Neuronal stem cell (in vitro differentiated cells): ENCODE data around the gene ZMYND11.

Experiments used
- DNase-seq: peaks from one replicate; pipeline ENCODE4 v3.0.0-alpha.2; 2013; ENCODE audit warnings: low spot score
- H2AFZ ChIP-seq: one replicate; pipeline ENCODE4 v1.6.1; 2013; ENCODE audit warnings: mild to moderate bottlenecking, low read length, inconsistent platforms
- H2AK5ac ChIP-seq: 2 replicates; pipeline ENCODE4 v1.6.1; 2013; ENCODE audit warnings: low read depth, mild to moderate bottlenecking, inconsistent platforms, low read length, moderate library complexity, mixed read lengths
- H2BK120ac ChIP-seq: 2 replicates; pipeline ENCODE4 v1.6.1; 2013; ENCODE audit warnings: low read depth, mild to moderate bottlenecking, inconsistent platforms, low read length, moderate library complexity, mixed read lengths
- H2BK12ac ChIP-seq: one replicate; pipeline ENCODE4 v1.6.1; 2013; ENCODE audit warnings: low read length, inconsistent platforms
- H2BK15ac ChIP-seq: 2 replicates; pipeline ENCODE4 v1.6.1; 2013; ENCODE audit warnings: mild to moderate bottlenecking, low read length, inconsistent platforms, mixed read lengths
- H2BK5ac ChIP-seq: one replicate; pipeline ENCODE4 v1.6.1; 2013; ENCODE audit warnings: inconsistent platforms, mild to moderate bottlenecking, low read length, moderate library complexity
- H3K14ac ChIP-seq: one replicate; pipeline ENCODE4 v1.6.1; 2013; ENCODE audit warnings: low read length, inconsistent platforms
- H3K18ac ChIP-seq: 2 replicates; pipeline ENCODE4 v1.6.1; 2013; ENCODE audit warnings: low read length, inconsistent platforms
- H3K23ac ChIP-seq: 2 replicates; pipeline ENCODE4 v1.6.1; 2013; ENCODE audit warnings: low read depth, mild to moderate bottlenecking, mixed read lengths, low read length, inconsistent platforms; ENCODE audit not compliant: poor library complexity
- H3K27ac ChIP-seq: replicated peaks from 3 replicates; pipeline ENCODE4 v1.5.1; 2013; ENCODE audit warnings: low read length, inconsistent platforms
- H3K27me3 ChIP-seq, 3 experiments: 2 replicates each; pipeline ENCODE4 v1.6.1; 2013; ENCODE audit warnings: low read length in 3 of 3, mild to moderate bottlenecking in 2 of 3, inconsistent platforms in 1 of 3, low read depth in 1 of 3, mixed read lengths in 1 of 3, moderate library complexity in 1 of 3; ENCODE audit not compliant: control insufficient read depth in 3 of 3, insufficient read depth in 3 of 3
- H3K36me3 ChIP-seq, 2 donors: replicated peaks in 1 of 2; 2 replicates each; pipeline ENCODE4 v1.6.1; 2013; ENCODE audit warnings: low read length in 2 of 2; ENCODE audit not compliant: control insufficient read depth in 2 of 2, insufficient read depth in 2 of 2
- H3K4ac ChIP-seq: 2 replicates; pipeline ENCODE4 v1.6.1; 2013; ENCODE audit warnings: inconsistent platforms, mild to moderate bottlenecking, low read length, moderate library complexity
- H3K4me1 ChIP-seq, 2 donors: 1 replicate in 1 of 2; 2 replicates in 1 of 2; pipeline ENCODE4 v1.6.1; 2013; ENCODE audit warnings: low read length in 2 of 2, low read depth in 1 of 2; ENCODE audit not compliant: control insufficient read depth in 2 of 2, insufficient read depth in 1 of 2
- H3K4me2 ChIP-seq: one replicate; pipeline ENCODE4 v1.6.1; 2013; ENCODE audit warnings: mild to moderate bottlenecking, low read length, inconsistent platforms; ENCODE audit not compliant: insufficient read depth, poor library complexity, severe bottlenecking
- H3K4me3 ChIP-seq, 2 donors: 2 replicates each; pipeline ENCODE4 v1.5.1; 2013; ENCODE audit warnings: low read length in 2 of 2, mild to moderate bottlenecking in 2 of 2, inconsistent platforms in 1 of 2, moderate library complexity in 1 of 2
- H3K79me1 ChIP-seq: one replicate; pipeline ENCODE4 v1.6.1; 2013; ENCODE audit warnings: low read depth, mild to moderate bottlenecking, inconsistent platforms, low read length, moderate library complexity
- H3K9ac ChIP-seq: one replicate; pipeline ENCODE4 v1.6.1; 2013; ENCODE audit warnings: mild to moderate bottlenecking, low read depth, low read length, inconsistent platforms; ENCODE audit not compliant: poor library complexity
- H3K9me3 ChIP-seq, 2 donors: replicated peaks in 1 of 2; 2 replicates each; pipeline versions ENCODE3 to v1.6.1; 2013; ENCODE audit warnings: low read length in 2 of 2, mild to moderate bottlenecking in 2 of 2, inconsistent platforms in 1 of 2, low read depth in 1 of 2, mixed read lengths in 1 of 2, moderate library complexity in 1 of 2; ENCODE audit not compliant: control insufficient read depth in 2 of 2, insufficient read depth in 1 of 2
- H4K8ac ChIP-seq: one replicate; pipeline ENCODE4 v1.6.1; 2013; ENCODE audit warnings: low read depth, mild to moderate bottlenecking, inconsistent platforms, low read length, moderate library complexity
- H4K91ac ChIP-seq: one replicate; pipeline ENCODE4 v1.6.1; 2013; ENCODE audit warnings: low read length, low read depth, mild to moderate bottlenecking, inconsistent platforms; ENCODE audit not compliant: poor library complexity
- WGBS, 2 donors: extraction: QIAGEN DNeasy Blood & Tissue Kit; methylation state at CpG; one replicate each; pipeline ENCODE4 v1.1.7; 2013; ENCODE audit warnings: missing lambda C conversion rate in 2 of 2, mixed read lengths in 1 of 2; ENCODE audit not compliant: insufficient read length in 2 of 2, insufficient replicate concordance in 1 of 2; ENCODE audit errors: extremely low coverage in 2 of 2; 5-methylcytosine and 5-hydroxymethylcytosine counted together

The ZMYND11 gene

DNA sequence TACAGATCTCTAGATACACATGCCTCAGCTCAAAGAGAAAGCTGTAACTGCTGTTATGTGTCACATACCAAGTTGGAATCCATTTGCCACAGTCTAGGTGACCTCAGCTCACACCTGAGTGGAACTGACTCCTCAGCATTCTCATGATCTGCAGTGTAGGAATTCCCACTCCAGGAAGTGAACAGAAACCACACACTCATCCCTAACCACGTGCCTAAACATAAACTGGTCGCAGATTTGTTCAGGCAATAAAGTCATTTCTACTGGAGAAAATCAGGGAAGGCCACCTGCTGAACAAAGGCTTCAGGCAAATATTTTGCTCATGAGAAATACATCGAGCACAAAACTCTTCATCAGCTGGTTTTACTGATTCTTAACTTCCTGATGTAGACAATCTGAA is 23.0 kb upstream of the ZMYND11 start:
- Histone ChIP-seq H2AFZ (no peak overlapping the region), H3K23ac (no peak overlapping the region), H4K8ac (no peak overlapping the region), H3K4me3 (no peak overlapping the region), H3K27ac (no peak overlapping the region), H3K27me3 (no peaks in the 10 kb centered on the region), H2AK5ac (no peak overlapping the region), H3K4ac (no peak overlapping the region), H3K4me1 (no peaks in the 10 kb centered on the region), H2BK120ac (no peak overlapping the region), H2BK5ac (no peak overlapping the region), H3K14ac (no peak overlapping the region), H2BK15ac (no peak overlapping the region), H3K4me2 (no peak overlapping the region), H3K36me3 (no peaks in the 10 kb centered on the region), H4K91ac (no peak overlapping the region), H3K18ac (no peak overlapping the region), H3K79me1 (no peaks in the 10 kb centered on the region), H3K9me3 (no peaks in the 10 kb centered on the region), H2BK12ac (no peak overlapping the region), H3K9ac (no peak overlapping the region)
- no peak for DNase-seq
- WGBS, 2 donors, result no CpG with 5 or more reads among the region's 3 CpGs

GRCh38 chr10:124874-125273 is 10.4 kb upstream of the ZMYND11 start:
- Histone ChIP-seq H3K79me1 (no peaks in the 10 kb centered on the region), H3K4me1 (no peaks in the 10 kb centered on the region), H3K14ac (no peak overlapping the region), H4K91ac (no peak overlapping the region), H2BK15ac (no peak overlapping the region), H3K23ac (no peak overlapping the region), H3K4ac (no peak overlapping the region), H3K9me3 (peaks cover 2% of the 10 kb centered on the region in 2 donors), H2AFZ (no peak overlapping the region), H2AK5ac (no peak overlapping the region), H4K8ac (no peak overlapping the region), H3K9ac (no peak overlapping the region), H3K27me3 (no peaks in the 10 kb centered on the region), H3K27ac (no peak overlapping the region), H3K4me2 (no peak overlapping the region), H2BK120ac (no peak overlapping the region), H2BK5ac (no peak overlapping the region), H2BK12ac (no peak overlapping the region), H3K4me3 (no peak overlapping the region), H3K18ac (no peak overlapping the region), H3K36me3 (no peaks in the 10 kb centered on the region)
- DNase-seq, result no peak
- no CpG with 5 or more reads among the region's 1 CpG for WGBS, 2 donors

DNA sequence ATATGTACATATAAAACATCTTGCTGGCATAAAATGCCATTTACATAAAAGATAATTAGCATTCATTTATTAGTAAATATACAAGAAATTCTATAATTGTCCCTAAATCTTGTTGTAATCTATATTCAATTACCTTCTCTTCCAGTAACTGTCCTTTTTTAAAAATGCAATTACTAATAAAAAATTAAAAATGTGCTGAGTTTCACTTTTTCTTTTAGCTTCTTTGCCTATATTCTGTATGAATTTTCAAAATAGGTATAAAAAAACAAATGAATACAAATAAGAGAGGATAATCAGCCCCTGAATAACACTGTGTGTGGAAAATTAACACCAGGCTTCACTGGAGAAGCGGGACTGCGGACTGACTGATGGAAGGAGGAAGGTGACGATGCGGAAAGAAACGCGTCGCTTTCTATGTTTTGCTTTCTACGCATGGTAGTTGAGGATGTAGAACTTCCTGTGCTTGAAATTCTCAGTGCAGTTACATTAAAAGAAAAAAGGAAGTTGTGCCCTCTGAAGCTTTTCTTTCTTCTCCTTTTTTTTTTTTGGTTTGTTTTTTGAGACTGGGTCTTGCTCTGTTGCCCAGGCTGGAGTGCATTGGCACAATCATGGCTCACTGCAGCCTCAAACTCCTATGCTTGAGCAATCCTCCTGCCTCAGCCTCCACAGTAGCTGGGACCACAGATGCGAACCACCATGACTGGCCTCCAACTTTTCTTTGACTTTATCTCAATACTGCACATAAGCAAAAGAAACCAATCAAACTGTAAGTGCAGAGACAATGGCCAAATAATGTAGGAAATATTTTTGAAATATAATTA is 7.4 kb upstream of the ZMYND11 start:
- Histone ChIP-seq H2BK120ac (no peak overlapping the region), H3K4me3 (no peak overlapping the region), H4K91ac (no peak overlapping the region), H2AK5ac (no peak overlapping the region), H3K4ac (no peak overlapping the region), H3K23ac (no peak overlapping the region), H3K27me3 (no peaks in the 10 kb centered on the region), H3K36me3 (no peaks in the 10 kb centered on the region), H3K27ac (no peak overlapping the region), H3K9me3 (peaks cover 0 to 2% of the 10 kb centered on the region in 2 donors), H3K9ac (no peak overlapping the region), H2BK12ac (no peak overlapping the region), H2BK5ac (no peak overlapping the region), H2AFZ (no peak overlapping the region), H3K4me1 (peaks cover 2% of the 10 kb centered on the region in 2 donors), H3K18ac (no peak overlapping the region), H3K79me1 (no peaks in the 10 kb centered on the region), H4K8ac (no peak overlapping the region), H2BK15ac (no peak overlapping the region), H3K14ac (no peak overlapping the region), H3K4me2 (no peak overlapping the region)
- DNase-seq, result no peak
- WGBS, 2 donors, result no CpG with 5 or more reads among the region's 9 CpGs

DNA sequence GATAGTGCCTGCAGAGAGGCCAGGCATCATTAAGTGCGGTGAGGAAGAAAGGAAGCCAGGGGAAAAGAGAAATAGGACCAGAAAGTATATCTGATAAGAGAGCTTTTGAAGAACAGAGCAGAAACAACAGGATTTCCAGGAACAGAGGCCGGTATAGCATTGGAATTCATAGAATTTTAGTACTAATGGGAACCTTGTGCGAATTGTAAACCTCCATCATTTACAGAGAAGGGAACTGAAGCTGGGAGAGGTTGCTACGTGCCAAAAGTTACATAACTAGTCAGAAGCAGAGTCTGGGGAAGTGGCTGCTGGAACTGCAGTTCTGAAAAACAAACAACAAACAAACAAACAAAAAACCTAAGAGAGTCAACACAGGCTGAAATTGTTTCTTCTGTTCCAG is 5.4 kb upstream of the ZMYND11 start:
- WGBS, 2 donors, result no CpG with 5 or more reads among the region's 4 CpGs
- Histone ChIP-seq H3K9ac (no peak overlapping the region), H2BK5ac (no peak overlapping the region), H2BK12ac (no peak overlapping the region), H3K36me3 (no peaks in the 10 kb centered on the region), H4K91ac (no peak overlapping the region), H3K79me1 (peaks cover 3% of the 10 kb centered on the region), H3K4me2 (no peak overlapping the region), H3K23ac (no peak overlapping the region), H2AK5ac (no peak overlapping the region), H3K4me3 (no peak overlapping the region), H3K9me3 (peaks cover 0 to 2% of the 10 kb centered on the region in 2 donors), H3K4ac (no peak overlapping the region), H3K14ac (no peak overlapping the region), H3K18ac (no peak overlapping the region), H2AFZ (no peak overlapping the region), H3K27me3 (no peaks in the 10 kb centered on the region), H3K27ac (no peak overlapping the region), H2BK120ac (no peak overlapping the region), H3K4me1 (peaks cover 4 to 14% of the 10 kb centered on the region in 2 donors), H4K8ac (no peak overlapping the region), H2BK15ac (no peak overlapping the region)
- no peak for DNase-seq
